Heart right ventricle (tissue), 16 donors: ENCODE results near the gene TMEM39B. TPM values are rescaled to one million over a fixed set of nuclear protein-coding genes. Genes with fewer than 3 reads are reported as not detected.

Experiments
- ATAC-seq, 8 donors: fragments of 200-7000 bp; cut with Tn5 transposase; one replicate each; pipeline ENCODE4 v1.9.1; 2020; ENCODE audit warnings: mild to moderate bottlenecking in 8 of 8, moderate library complexity in 8 of 8, moderate number of reproducible peaks in 1 of 8
- DNase-seq, 2 donors: peaks; one replicate each; pipeline ENCODE4 v3.0.0-alpha.2; 2020
- H3K27ac ChIP-seq, 10 donors: fragments of 200-600 bp; sonication (generic) in 2 of 10; one replicate each; pipeline versions ENCODE4 v1.5.0 to v1.8.0; 2020 to 2022; ENCODE audit warnings: mild to moderate bottlenecking in 3 of 10
- H3K27me3 ChIP-seq, 7 donors: fragments of 200-600 bp; one replicate each; pipeline ENCODE4 v1.8.0; 2021 to 2022; ENCODE audit warnings: mild to moderate bottlenecking in 2 of 7
- H3K36me3 ChIP-seq, 9 donors: fragments of 200-600 bp; sonication (generic) in 1 of 9; one replicate each; pipeline versions ENCODE4 v1.5.0 to v1.8.0; 2020 to 2022; ENCODE audit warnings: mild to moderate bottlenecking in 2 of 9
- H3K4me1 ChIP-seq, 9 donors: fragments of 200-600 bp; sonication (generic) in 1 of 9; one replicate each; pipeline versions ENCODE4 v1.5.0 to v1.8.0; 2020 to 2022; ENCODE audit warnings: mild to moderate bottlenecking in 4 of 9
- H3K4me3 ChIP-seq, 10 donors: fragments of 200-600 bp; sonication (generic) in 2 of 10; one replicate each; pipeline versions ENCODE4 v1.5.0 to v1.8.0; 2020 to 2022; ENCODE audit warnings: mild to moderate bottlenecking in 7 of 10, moderate library complexity in 2 of 10
- H3K9me3 ChIP-seq, 11 donors: fragments of 200-600 bp in 10 of 11; sonication (generic) in 2 of 11; one replicate each; pipeline versions ENCODE4 v1.5.0 to v1.8.0; 2013 to 2022; ENCODE audit warnings: mild to moderate bottlenecking in 2 of 11, control low read depth in 1 of 11, moderate library complexity in 1 of 11
- WGBS, 2 donors: extraction: QIAGEN DNeasy Blood & Tissue Kit; methylation state at CpG; one replicate each; pipeline ENCODE4 v1.1.7; 2013; ENCODE audit warnings: inconsistent platforms in 1 of 2; 5-methylcytosine and 5-hydroxymethylcytosine counted together
- intact Hi-C, 10 donors: fragments of 100-400 bp; cut with DNase I; formaldehyde crosslinking; loops; one replicate each; pipeline versions ENCODE4 v1.11.1 to v1.14.2; 2022
- polyA plus RNA-seq, 2 donors: library from polyadenylated mRNA; stranded (reverse); fragments of 200-250 nt; gene quantifications; one replicate each; pipeline ENCODE4 v1.2.3, GENCODE V29; 2013
- total RNA-seq, 10 donors: library from RNA; stranded (reverse); fragmentation: NEBNext Ultra II Directional in 3 of 10; extraction: Animal tissue kit (Norgen Biotek cat#: 25700) in 3 of 10; gene quantifications; one replicate each; pipeline versions ENCODE4 v1.2.1 to v1.2.4, GENCODE V29; 2021 to 2023
- TF ChIP-seq, protein P1 (sequence below), 9 donors: fragments of 200-600 bp; sonication (generic) in 2 of 9; IDR thresholded peaks; one replicate each; pipeline versions ENCODE4 v1.5.0 to v1.8.0; 2021 to 2022; ENCODE audit warnings: antibody characterized with exemption in 9 of 9, mild to moderate bottlenecking in 5 of 9, moderate library complexity in 1 of 9
- donor health status: Arrhythmogenic right ventricular cardiomyopathy.
- donor health status: ischemic (EF 13 %, LVEDD 7.1; RV severe dilation, severe dysfunction).
- donor health status: healthy with polysubstance abuse.
- donor health status: DM: no; HTN: yes; CAD: no.
- donor health status: DM: no; HTN: no; CAD: no.
- donor health status: ischemic (EF 25% LVEDD 6.9; RV normal size, moderate dysfunction).
- donor health status: ischemic (EF 25% LVEDD 5.7; RV mildly dilated, moderate dysfunction).
- donor health status: healthy.
- donor health status: DM: yes; HTN: yes; CAD: no.
- donor health status: Ischemic cardiomyopathy.
- donor health status: ischemic (EF 35%, LVEDD 5.7; RV mildly dilated, moderate dysfunction).
- donor health status: nonischemic (EF 11% LVEDD 7.7; RV severe dilation, severe dysfunction).
- donor health status: DM: yes; HTN: yes; CAD: no.
- donor health status: PGD.
- donor health status: ischemic (EF 29% LVEDD 5.4; RV normal size, mild dysfunction).
- donor health status: nonischemic (EF 23%, LVEDD 6.1; RV moderate dilation, normal function).

Gene TMEM39B
- total and polyA plus RNA-seq, 12 donors: 4.8 to 15.5 (median 6.6) TPM

DNA sequence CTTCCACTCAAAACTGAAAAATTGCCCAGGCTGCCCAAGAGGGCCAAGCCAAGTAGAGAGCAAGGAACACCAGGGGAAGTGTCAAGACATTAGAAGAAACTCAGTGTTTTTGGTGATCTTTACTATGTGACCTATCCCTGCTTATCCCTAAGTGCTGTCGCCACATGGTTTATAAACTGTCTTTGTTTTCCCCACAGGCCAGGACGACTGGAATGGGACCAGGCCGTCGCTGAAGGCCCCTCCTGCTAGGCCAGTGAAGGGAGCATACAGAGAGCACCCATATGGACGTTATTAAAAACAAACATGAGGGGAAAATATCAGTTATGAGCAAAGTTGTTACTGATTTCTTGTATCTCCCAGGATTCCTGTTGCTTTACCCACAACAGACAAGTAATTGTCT is 30.4 kb upstream of the TMEM39B start:
- intact Hi-C loops: no loop called here
- peaks cover 0 to 78% (median 0%) of the 10 kb centered on the region in 9 donors for H3K36me3 ChIP-seq
- WGBS, 2 donors: 66 to 75% methylated on average over 5 of the region's 5 CpGs

DNA sequence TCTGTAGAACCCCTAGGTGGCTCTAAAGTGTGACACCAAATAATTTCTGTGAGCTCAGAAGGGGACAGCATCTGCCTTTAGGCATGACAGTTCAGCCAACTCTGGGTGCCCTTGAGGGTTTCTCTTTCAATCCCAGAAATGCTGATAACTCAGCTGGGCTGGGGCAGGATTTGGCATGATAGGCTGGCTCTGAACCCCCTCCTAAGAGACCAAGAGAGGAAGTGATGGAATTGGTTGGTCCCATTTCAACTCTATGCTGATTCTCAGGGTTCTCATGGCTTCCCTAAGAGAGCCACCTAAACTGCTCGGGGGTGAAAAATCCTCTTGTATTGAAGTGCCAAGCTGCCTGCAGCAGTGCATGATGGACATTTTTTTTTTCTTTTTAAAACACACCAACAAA is 28.5 kb upstream of the TMEM39B start:
- ATAC-seq: no peak
- peaks cover 0 to 12% (median 0%) of the 10 kb centered on the region in 9 donors for H3K4me1 ChIP-seq
- intact Hi-C loops: no loop called here
- no peak overlapping the region for H3K4me3 ChIP-seq
- H3K36me3 ChIP-seq: peaks cover 0 to 72% (median 0%) of the 10 kb centered on the region in 9 donors
- H3K9me3 ChIP-seq: no peaks in the 10 kb centered on the region
- no peaks in the 10 kb centered on the region for H3K27me3 ChIP-seq
- DNase-seq: no peak
- TF ChIP-seq, protein P1, sequence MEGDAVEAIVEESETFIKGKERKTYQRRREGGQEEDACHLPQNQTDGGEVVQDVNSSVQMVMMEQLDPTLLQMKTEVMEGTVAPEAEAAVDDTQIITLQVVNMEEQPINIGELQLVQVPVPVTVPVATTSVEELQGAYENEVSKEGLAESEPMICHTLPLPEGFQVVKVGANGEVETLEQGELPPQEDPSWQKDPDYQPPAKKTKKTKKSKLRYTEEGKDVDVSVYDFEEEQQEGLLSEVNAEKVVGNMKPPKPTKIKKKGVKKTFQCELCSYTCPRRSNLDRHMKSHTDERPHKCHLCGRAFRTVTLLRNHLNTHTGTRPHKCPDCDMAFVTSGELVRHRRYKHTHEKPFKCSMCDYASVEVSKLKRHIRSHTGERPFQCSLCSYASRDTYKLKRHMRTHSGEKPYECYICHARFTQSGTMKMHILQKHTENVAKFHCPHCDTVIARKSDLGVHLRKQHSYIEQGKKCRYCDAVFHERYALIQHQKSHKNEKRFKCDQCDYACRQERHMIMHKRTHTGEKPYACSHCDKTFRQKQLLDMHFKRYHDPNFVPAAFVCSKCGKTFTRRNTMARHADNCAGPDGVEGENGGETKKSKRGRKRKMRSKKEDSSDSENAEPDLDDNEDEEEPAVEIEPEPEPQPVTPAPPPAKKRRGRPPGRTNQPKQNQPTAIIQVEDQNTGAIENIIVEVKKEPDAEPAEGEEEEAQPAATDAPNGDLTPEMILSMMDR (IDR thresholded peaks at IDR 0.05): no peak
- 79 to 80% methylated on average over 1 of the region's 1 CpG for WGBS, 2 donors
- H3K27ac ChIP-seq: no peak overlapping the region

More for the DNA sequence above, 30.4 kb upstream of the TMEM39B start:
- Histone ChIP-seq H3K4me3 (no peak overlapping the region), H3K4me1 (peaks cover 0 to 12% (median 0%) of the 10 kb centered on the region in 9 donors), H3K27ac (no peak overlapping the region), H3K27me3 (no peaks in the 10 kb centered on the region), H3K9me3 (no peaks in the 10 kb centered on the region)
- DNase-seq (no peak), ATAC-seq (no peak)
- TF ChIP-seq, protein P1 (IDR thresholded peaks at IDR 0.05): no peak

DNA sequence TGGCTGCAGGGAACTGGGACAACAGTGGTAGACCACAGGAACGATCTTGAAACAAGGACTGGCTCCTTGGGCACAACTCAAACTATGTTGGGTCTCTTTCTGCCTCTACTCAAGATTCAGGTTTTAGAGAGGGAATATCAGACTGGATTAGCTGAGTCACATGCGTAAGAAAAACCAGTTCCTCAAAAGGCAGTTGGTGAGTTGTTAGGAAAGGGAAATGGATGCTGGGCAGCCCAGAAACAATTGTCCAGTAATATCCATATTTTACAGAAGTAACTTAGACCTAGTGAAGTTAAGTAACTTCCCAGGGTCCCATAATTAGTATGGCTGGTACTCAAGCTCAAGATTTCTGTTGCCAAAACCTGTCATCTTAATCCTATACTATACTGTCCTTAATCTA is 27.0 kb upstream of the TMEM39B start:
- DNase-seq: no peak
- intact Hi-C loops: no loop called here
- Histone ChIP-seq H3K4me1 (peaks cover 0 to 12% (median 0%) of the 10 kb centered on the region in 9 donors), H3K9me3 (no peaks in the 10 kb centered on the region), H3K27ac (peak overlapping the region in 1 of 10 donors; percentile 51), H3K27me3 (no peaks in the 10 kb centered on the region), H3K4me3 (no peak overlapping the region), H3K36me3 (peaks cover 0 to 62% (median 0%) of the 10 kb centered on the region in 9 donors)
- TF ChIP-seq, protein P1 (IDR thresholded peaks at IDR 0.05): no peak
- 86 to 98% methylated on average over 2 of the region's 2 CpGs for WGBS, 2 donors
- peak in 2 of 8 donors; percentile 33 to 38 for ATAC-seq

DNA sequence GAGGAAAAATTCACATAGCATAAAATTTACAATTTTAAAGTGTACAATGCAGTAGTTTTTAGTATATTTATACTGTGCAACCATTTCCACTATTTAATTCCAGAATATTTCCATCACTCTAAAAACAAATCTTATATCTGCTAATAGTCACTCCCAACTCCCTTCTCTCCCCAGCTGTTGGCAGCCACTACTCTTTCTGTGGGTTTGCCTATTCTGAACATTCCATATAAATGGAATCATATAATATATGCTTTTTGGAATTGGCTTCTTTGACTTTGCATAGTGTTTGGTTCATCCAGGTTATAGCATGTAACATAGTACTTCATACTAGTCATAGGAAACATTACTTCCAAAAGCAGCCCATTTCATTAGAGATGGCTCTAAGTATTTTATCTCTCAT is 25.0 kb upstream of the TMEM39B start:
- TF ChIP-seq, protein P1 (IDR thresholded peaks at IDR 0.05): no peak
- DNase-seq: no peak

More for the DNA sequence above, 25.0 kb upstream of the TMEM39B start:
- Histone ChIP-seq H3K27me3 (no peaks in the 10 kb centered on the region), H3K4me3 (no peak overlapping the region), H3K36me3 (peaks cover 0 to 52% (median 0%) of the 10 kb centered on the region in 9 donors), H3K27ac (no peak overlapping the region), H3K9me3 (no peaks in the 10 kb centered on the region), H3K4me1 (peaks cover 0 to 12% (median 0%) of the 10 kb centered on the region in 9 donors)
- ATAC-seq: no peak
- intact Hi-C loops: no loop called here
